ENCODE measurements around the gene IL11RA. TPM values are rescaled to one million over a fixed set of nuclear protein-coding genes. Genes with fewer than 3 reads are reported as not detected.

IL11RA gene
- total and polyA plus RNA-seq, 9 of the 15 experiments (the other 6 are each of a cell fraction or from before 2014, with no cell fraction given) = 0.11 to 5.8 (median 2.8) TPM

GRCh38 chr9:34687276-34688030, 35.5 kb downstream of the IL11RA start:
- H2AFZ ChIP-seq (ENCODE audit: low read depth, low read length) = no peak overlapping the region
- no peak overlapping the region for H3K4me2 ChIP-seq (ENCODE audit: insufficient read depth, low read length)
- no peaks in the 10 kb centered on the region for H3K36me3 ChIP-seq (ENCODE audit: control insufficient read depth, insufficient read depth, low read length)
- WGBS (ENCODE audit: insufficient coverage, low coverage, missing lambda C conversion rate) = 22% methylated on average over 7 of the region's 10 CpGs
- FAIRE-seq (no peak), ATAC-seq (no peak), DNase-seq (ENCODE audit: extremely low read depth in 1 of 4, low spot score in 3 of 4) (no peak)
- no peak overlapping the region for H3K27ac ChIP-seq (ENCODE audit: extremely low read depth, low read depth, low read length)
- ChIA-PET POLR2A (interaction anchor here (0.6 to 0.9 kb wide), 2 partner anchors 11 to 416 kb away, joined by 3 read pairs; no protein-coding TSS in a partner anchor), CTCF (ENCODE audit: low intra/inter-chr PET ratio) (no interaction called here)
- no peak overlapping the region for H3K9ac ChIP-seq (ENCODE audit: insufficient read depth in 1 of 2, low read depth in 2 of 2, low read length in 2 of 2)
- H3K4me3 ChIP-seq = no peak overlapping the region
- H3K79me2 ChIP-seq (ENCODE audit: control insufficient read depth, insufficient read depth, low read length) = no peaks in the 10 kb centered on the region
- in situ Hi-C loops (cut with MboI) = no loop called here
- intact Hi-C loops (cut with micrococcal nuclease) = no loop called here
- no peaks in the 10 kb centered on the region for H3K4me1 ChIP-seq (replicated peaks in 1 of 2; ENCODE audit: control insufficient read depth in 2 of 2, insufficient read depth in 2 of 2, low read length in 2 of 2)
- no peaks in the 10 kb centered on the region for H3K27me3 ChIP-seq (ENCODE audit: control insufficient read depth in 2 of 2, insufficient read depth in 2 of 2, low read length in 2 of 2)
- no peaks in the 10 kb centered on the region for H3K9me3 ChIP-seq (replicated peaks; ENCODE audit: control insufficient read depth, insufficient read depth, low read depth, low read length)
- BruUV-seq (replicated peaks) = no TSS peak
- H4K20me1 ChIP-seq (replicated peaks; ENCODE audit: control insufficient read depth, insufficient read depth, low read length) = peaks cover 3% of the 10 kb centered on the region; the same call in 1 of the 2 replicates
- no peaks in the 10 kb centered on the region for H3K9me1 ChIP-seq (ENCODE audit: control insufficient read depth, insufficient read depth, low read length)
- TF ChIP-seq E2F8 (IDR thresholded peaks at IDR 0.05; ENCODE audit: low read depth, partially characterized antibody) (no peak), CREM (IDR thresholded peaks at IDR 0.05; ENCODE audit: low read depth) (no peak), NUFIP1 (IDR thresholded peaks at IDR 0.05; ENCODE audit: partially characterized antibody) (no peak), DACH1 (IDR thresholded peaks at IDR 0.05; ENCODE audit: partially characterized antibody) (no peak), SP2 (IDR thresholded peaks at IDR 0.05; ENCODE audit: extremely low read depth, low read depth, low read length, poor library complexity, severe bottlenecking) (no peak), MCM5 (IDR thresholded peaks at IDR 0.05; ENCODE audit: low read depth) (no peak), ZNF140 (CRISPR knock-in tag; IDR thresholded peaks at IDR 0.05) (no peak), ZNF57 (CRISPR knock-in tag; IDR thresholded peaks at IDR 0.05) (no peak), UBTF (IDR thresholded peaks at IDR 0.05; ENCODE audit: borderline replicate concordance in 1 of 2, low read depth in 2 of 2, low read length in 2 of 2) (no peak), EGR1 (conservative IDR thresholded peaks at IDR 0.05) (no peak), ZNF280B (CRISPR knock-in tag; IDR thresholded peaks at IDR 0.05) (no peak), COPS2 (conservative IDR thresholded peaks at IDR 0.05) (no peak), ARID3B (CRISPR knock-in tag; IDR thresholded peaks at IDR 0.05; ENCODE audit: borderline replicate concordance) (no peak), ZNF79 (CRISPR knock-in tag; IDR thresholded peaks at IDR 0.05; ENCODE audit: low read depth) (no peak)
